ENCODE data around the gene COLEC11.

COLEC11 gene

GRCh38 chr2:3674066-3674845, 79.3 kb downstream of the COLEC11 start:
- 87% methylated on average over 9 of the region's 9 CpGs for WGBS
- DNase-seq, result no peak
- no peaks in the 10 kb centered on the region for H3K4me1 ChIP-seq (ENCODE audit: control insufficient read depth, insufficient read depth, low read depth, low read length)
- H3K9ac ChIP-seq (ENCODE audit: low read length), result no peak overlapping the region
- no peak overlapping the region for H2AFZ ChIP-seq (ENCODE audit: low read depth, low read length)
- no peak overlapping the region for H3K4me3 ChIP-seq (ENCODE audit: insufficient read depth in 1 of 2, low read depth in 1 of 2, low read length in 2 of 2)
- H3K27ac ChIP-seq (ENCODE audit: low read length, poor library complexity, severe bottlenecking), result no peak overlapping the region
- no peaks in the 10 kb centered on the region for H3K79me1 ChIP-seq (replicated peaks; ENCODE audit: low read length, poor library complexity, severe bottlenecking)
- H4K91ac ChIP-seq (ENCODE audit: low read length), result no peak overlapping the region
- H2AK5ac ChIP-seq (ENCODE audit: low read length, severe bottlenecking), result no peak overlapping the region
- peaks cover 0 to 24% of the 10 kb centered on the region in 2 experiments for H3K27me3 ChIP-seq (ENCODE audit: control insufficient read depth in 1 of 2, insufficient read depth in 1 of 2, low read length in 2 of 2)
- no peak overlapping the region for H2BK5ac ChIP-seq (ENCODE audit: low read depth, low read length, poor library complexity, severe bottlenecking)
- no peak overlapping the region for H2BK15ac ChIP-seq (ENCODE audit: low read depth, poor library complexity, severe bottlenecking)
- H3K23ac ChIP-seq (ENCODE audit: low read length in 2 of 2), result no peak overlapping the region
- H3K9me3 ChIP-seq (ENCODE audit: control insufficient read depth, low read length), result no peaks in the 10 kb centered on the region
- no peaks in the 10 kb centered on the region for H3K36me3 ChIP-seq (ENCODE audit: control insufficient read depth in 1 of 2, insufficient read depth in 2 of 2, low read depth in 1 of 2, low read length in 2 of 2)
- no peak overlapping the region for H3K14ac ChIP-seq (ENCODE audit: low read length in 2 of 2)
- no peak overlapping the region for H3K4me2 ChIP-seq (ENCODE audit: low read length, poor library complexity, severe bottlenecking)
- H3K18ac ChIP-seq (ENCODE audit: low read depth in 1 of 2, low read length in 2 of 2), result no peak overlapping the region
- H4K8ac ChIP-seq (ENCODE audit: low read length), result no peak overlapping the region
- H2BK12ac ChIP-seq (ENCODE audit: low read length in 2 of 2), result no peak overlapping the region
- H2BK120ac ChIP-seq (ENCODE audit: low read depth, low read length), result no peak overlapping the region
- no peak overlapping the region for H3K4ac ChIP-seq (ENCODE audit: low read depth in 1 of 2, low read length in 2 of 2)

GRCh38 chr2:3675687-3676086, 80.8 kb downstream of the COLEC11 start:
- H2BK12ac ChIP-seq (ENCODE audit: low read length in 2 of 2), result no peak overlapping the region
- peaks cover 0 to 28% of the 10 kb centered on the region in 2 experiments for H3K27me3 ChIP-seq (ENCODE audit: control insufficient read depth in 1 of 2, insufficient read depth in 1 of 2, low read length in 2 of 2)
- no peak overlapping the region for H3K4me2 ChIP-seq (ENCODE audit: low read length, poor library complexity, severe bottlenecking)
- 94% methylated on average over 2 of the region's 4 CpGs for WGBS
- no peak overlapping the region for H2BK5ac ChIP-seq (ENCODE audit: low read depth, low read length, poor library complexity, severe bottlenecking)
- H3K4ac ChIP-seq (ENCODE audit: low read depth in 1 of 2, low read length in 2 of 2), result no peak overlapping the region
- no peak overlapping the region for H4K8ac ChIP-seq (ENCODE audit: low read length)
- H3K9me3 ChIP-seq (ENCODE audit: control insufficient read depth, low read length), result no peaks in the 10 kb centered on the region
- no peak overlapping the region for H3K4me3 ChIP-seq (ENCODE audit: insufficient read depth in 1 of 2, low read depth in 1 of 2, low read length in 2 of 2)
- no peak overlapping the region for H4K91ac ChIP-seq (ENCODE audit: low read length)
- H3K36me3 ChIP-seq (ENCODE audit: control insufficient read depth in 1 of 2, insufficient read depth in 2 of 2, low read depth in 1 of 2, low read length in 2 of 2), result no peaks in the 10 kb centered on the region
- no peak overlapping the region for H2BK15ac ChIP-seq (ENCODE audit: low read depth, poor library complexity, severe bottlenecking)
- H3K27ac ChIP-seq (ENCODE audit: low read length, poor library complexity, severe bottlenecking), result no peak overlapping the region
- no peak for DNase-seq
- no peaks in the 10 kb centered on the region for H3K4me1 ChIP-seq (ENCODE audit: control insufficient read depth, insufficient read depth, low read depth, low read length)
- H2BK120ac ChIP-seq (ENCODE audit: low read depth, low read length), result no peak overlapping the region
- H3K14ac ChIP-seq (ENCODE audit: low read length in 2 of 2), result no peak overlapping the region
- no peak overlapping the region for H3K23ac ChIP-seq (ENCODE audit: low read length in 2 of 2)
- H3K79me1 ChIP-seq (replicated peaks; ENCODE audit: low read length, poor library complexity, severe bottlenecking), result no peaks in the 10 kb centered on the region
- no peak overlapping the region for H3K18ac ChIP-seq (ENCODE audit: low read depth in 1 of 2, low read length in 2 of 2)
- no peak overlapping the region for H3K9ac ChIP-seq (ENCODE audit: low read length)
- no peak overlapping the region for H2AFZ ChIP-seq (ENCODE audit: low read depth, low read length)
- H2AK5ac ChIP-seq (ENCODE audit: low read length, severe bottlenecking), result no peak overlapping the region

GRCh38 chr2:3677436-3677835, 82.5 kb downstream of the COLEC11 start:
- no peak overlapping the region for H3K14ac ChIP-seq (ENCODE audit: low read length in 2 of 2)
- H2BK5ac ChIP-seq (ENCODE audit: low read depth, low read length, poor library complexity, severe bottlenecking), result no peak overlapping the region
- no peak overlapping the region for H3K4me3 ChIP-seq (ENCODE audit: insufficient read depth in 1 of 2, low read depth in 1 of 2, low read length in 2 of 2)
- no peak overlapping the region for H4K8ac ChIP-seq (ENCODE audit: low read length)
- no peaks in the 10 kb centered on the region for H3K79me1 ChIP-seq (replicated peaks; ENCODE audit: low read length, poor library complexity, severe bottlenecking)
- no peak overlapping the region for H2AFZ ChIP-seq (ENCODE audit: low read depth, low read length)
- H3K4ac ChIP-seq (ENCODE audit: low read depth in 1 of 2, low read length in 2 of 2), result no peak overlapping the region
- H2AK5ac ChIP-seq (ENCODE audit: low read length, severe bottlenecking), result no peak overlapping the region
- H4K91ac ChIP-seq (ENCODE audit: low read length), result no peak overlapping the region
- no peak overlapping the region for H2BK12ac ChIP-seq (ENCODE audit: low read length in 2 of 2)
- H3K23ac ChIP-seq (ENCODE audit: low read length in 2 of 2), result no peak overlapping the region
- no peak overlapping the region for H2BK15ac ChIP-seq (ENCODE audit: low read depth, poor library complexity, severe bottlenecking)
- H2BK120ac ChIP-seq (ENCODE audit: low read depth, low read length), result no peak overlapping the region
- H3K4me2 ChIP-seq (ENCODE audit: low read length, poor library complexity, severe bottlenecking), result no peak overlapping the region
- 84% methylated on average over 9 of the region's 9 CpGs for WGBS
- peaks cover 0 to 32% of the 10 kb centered on the region in 2 experiments for H3K27me3 ChIP-seq (ENCODE audit: control insufficient read depth in 1 of 2, insufficient read depth in 1 of 2, low read length in 2 of 2)
- H3K9ac ChIP-seq (ENCODE audit: low read length), result no peak overlapping the region
- no peaks in the 10 kb centered on the region for H3K36me3 ChIP-seq (ENCODE audit: control insufficient read depth in 1 of 2, insufficient read depth in 2 of 2, low read depth in 1 of 2, low read length in 2 of 2)
- no peak for DNase-seq
- no peaks in the 10 kb centered on the region for H3K4me1 ChIP-seq (ENCODE audit: control insufficient read depth, insufficient read depth, low read depth, low read length)
- H3K18ac ChIP-seq (ENCODE audit: low read depth in 1 of 2, low read length in 2 of 2), result no peak overlapping the region
- H3K9me3 ChIP-seq (ENCODE audit: control insufficient read depth, low read length), result no peaks in the 10 kb centered on the region
- no peak overlapping the region for H3K27ac ChIP-seq (ENCODE audit: low read length, poor library complexity, severe bottlenecking)

DNA sequence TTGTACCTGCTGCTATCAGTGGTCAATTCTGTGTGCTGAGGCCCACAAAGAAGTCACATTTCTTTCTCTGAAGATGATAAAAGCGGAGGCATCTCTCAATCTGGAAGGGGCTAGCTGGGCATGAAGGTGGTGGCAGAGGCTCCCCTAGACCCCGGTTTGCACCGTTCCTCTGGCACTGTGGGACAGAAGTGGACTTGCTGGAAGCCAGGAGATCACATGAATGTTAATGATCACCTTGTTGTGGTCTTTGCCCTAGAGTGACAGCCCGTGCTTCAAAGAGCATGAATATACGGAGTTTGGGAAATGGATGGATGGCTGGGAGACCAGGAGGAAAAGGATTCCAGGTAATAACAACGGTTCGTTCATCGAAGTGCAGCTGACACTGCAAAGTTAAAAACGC, 83.3 kb downstream of the COLEC11 start:
- no peak overlapping the region for H3K27ac ChIP-seq (ENCODE audit: low read length, poor library complexity, severe bottlenecking)
- no peak overlapping the region for H2BK15ac ChIP-seq (ENCODE audit: low read depth, poor library complexity, severe bottlenecking)
- H3K4me3 ChIP-seq (ENCODE audit: insufficient read depth in 1 of 2, low read depth in 1 of 2, low read length in 2 of 2), result no peak overlapping the region
- no peak overlapping the region for H3K14ac ChIP-seq (ENCODE audit: low read length in 2 of 2)
- no peaks in the 10 kb centered on the region for H3K36me3 ChIP-seq (ENCODE audit: control insufficient read depth in 1 of 2, insufficient read depth in 2 of 2, low read depth in 1 of 2, low read length in 2 of 2)
- H2AFZ ChIP-seq (ENCODE audit: low read depth, low read length), result no peak overlapping the region
- no peak overlapping the region for H4K8ac ChIP-seq (ENCODE audit: low read length)
- WGBS, result 82% methylated on average over 9 of the region's 9 CpGs
- H3K79me1 ChIP-seq (replicated peaks; ENCODE audit: low read length, poor library complexity, severe bottlenecking), result no peaks in the 10 kb centered on the region
- no peak overlapping the region for H2BK5ac ChIP-seq (ENCODE audit: low read depth, low read length, poor library complexity, severe bottlenecking)
- no peak overlapping the region for H3K9ac ChIP-seq (ENCODE audit: low read length)
- H3K27me3 ChIP-seq (ENCODE audit: control insufficient read depth in 1 of 2, insufficient read depth in 1 of 2, low read length in 2 of 2), result peaks cover 0 to 31% of the 10 kb centered on the region in 2 experiments
- H3K4me1 ChIP-seq (ENCODE audit: control insufficient read depth, insufficient read depth, low read depth, low read length), result no peaks in the 10 kb centered on the region
- DNase-seq, result no peak
- H3K23ac ChIP-seq (ENCODE audit: low read length in 2 of 2), result no peak overlapping the region
- H4K91ac ChIP-seq (ENCODE audit: low read length), result no peak overlapping the region
- H3K4me2 ChIP-seq (ENCODE audit: low read length, poor library complexity, severe bottlenecking), result no peak overlapping the region
- no peak overlapping the region for H2AK5ac ChIP-seq (ENCODE audit: low read length, severe bottlenecking)
- no peak overlapping the region for H2BK120ac ChIP-seq (ENCODE audit: low read depth, low read length)
- no peak overlapping the region for H3K4ac ChIP-seq (ENCODE audit: low read depth in 1 of 2, low read length in 2 of 2)
- H2BK12ac ChIP-seq (ENCODE audit: low read length in 2 of 2), result no peak overlapping the region
- no peak overlapping the region for H3K18ac ChIP-seq (ENCODE audit: low read depth in 1 of 2, low read length in 2 of 2)
- H3K9me3 ChIP-seq (ENCODE audit: control insufficient read depth, low read length), result no peaks in the 10 kb centered on the region
